Keratinocyte (primary cell): ENCODE results near the gene MAS1L.

Experiments
- CTCF ChIP-seq, 3 experiments: IDR thresholded peaks in 1 of 3; conservative IDR thresholded peaks in 1 of 3; optimal IDR thresholded peaks in 1 of 3; 2 replicates in 2 of 3; 3 replicates in 1 of 3; pipeline versions ENCODE3 to v1.5.1; 2011; ENCODE audit warnings: low read length in 3 of 3, mild to moderate bottlenecking in 3 of 3, moderate library complexity in 2 of 3, control low read depth in 1 of 3, inconsistent platforms in 1 of 3; ENCODE audit not compliant: insufficient read depth in 2 of 3; ENCODE audit errors: extremely low read depth in 1 of 3
- EZH2 ChIP-seq: IDR thresholded peaks from one replicate; pipeline ENCODE4 v1.6.1; 2012; ENCODE audit warnings: inconsistent platforms, mild to moderate bottlenecking, low read length, moderate library complexity

DNA sequence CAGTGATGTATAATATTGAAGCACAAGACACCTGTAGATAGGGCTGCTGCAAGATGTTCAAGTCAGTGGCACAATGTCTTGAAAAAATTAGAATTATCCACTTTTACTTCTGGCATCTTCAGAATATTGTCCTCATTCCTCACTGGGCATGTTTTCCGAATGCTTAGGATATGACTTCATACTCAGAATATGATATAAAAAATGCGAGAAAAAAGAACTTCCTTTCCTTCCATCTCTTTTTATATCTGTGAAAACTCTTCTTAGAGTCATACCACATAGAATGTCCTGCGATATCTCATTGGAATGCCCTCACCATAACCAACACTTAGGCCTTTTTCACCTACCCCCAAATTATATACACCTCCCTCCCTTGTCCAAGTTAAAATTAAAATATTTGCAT is 4.6 kb downstream of the MAS1L start:
- TF ChIP-seq CTCF (optimal IDR thresholded peaks at IDR 0.05 in 1 of 3, IDR thresholded peaks at IDR 0.05 in 1 of 3, conservative IDR thresholded peaks at IDR 0.05 in 1 of 3; ENCODE audit: extremely low read depth in 1 of 3, insufficient read depth in 2 of 3, low read length in 3 of 3) (no peak), EZH2 (no peak)
